GM19455 (cell line): Measurements from ENCODE around the gene RALB.
A peak's percentile ranks its signal among the peaks of the same experiment; 100 is the strongest.
"Not testable (repeated sequence)": the region's sequence is repeated elsewhere in the genome, so short reads cannot be mapped to it uniquely, and the experiment has no call there.

Source experiments
- ATAC-seq: cut with Tn5 transposase; IDR thresholded peaks from one replicate; pipeline ENCODE4 v1.9.1; 2021; ENCODE audit not compliant: unreplicated experiment

RALB gene

GRCh38 chr2:120241684-120242083 is 11.0 kb upstream of the RALB start:
- no peak for ATAC-seq

- ATAC-seq: no peak
Measured at GRCh38 chr2:120243211-120243610, 9.4 kb upstream of the RALB start.

- no peak for ATAC-seq
Measured at GRCh38 chr2:120243875-120244553, 8.6 kb upstream of the RALB start.

- no peak for ATAC-seq
Measured at GRCh38 chr2:120244656-120245519, 7.8 kb upstream of the RALB start.

GRCh38 chr2:120245520-120246332 is 6.9 kb upstream of the RALB start:
- ATAC-seq: no peak

- no peak for ATAC-seq
Measured at GRCh38 chr2:120246546-120247300, 5.9 kb upstream of the RALB start.

- no peak for ATAC-seq
Measured at GRCh38 chr2:120247851-120248250, 4.8 kb upstream of the RALB start.

GRCh38 chr2:120250640-120251039 is 2.0 kb upstream of the RALB start:
- no peak for ATAC-seq

GRCh38 chr2:120251078-120251477 is 1.6 kb upstream of the RALB start:
- no peak for ATAC-seq

- ATAC-seq: no peak
Measured at GRCh38 chr2:120251880-120252224, 800 bp upstream of the RALB start.

- peak; percentile 38 for ATAC-seq
Measured at GRCh38 chr2:120253021-120253882, 600 bp downstream of the RALB start.

GRCh38 chr2:120254178-120254577 is 1.5 kb downstream of the RALB start:
- ATAC-seq: no peak

GRCh38 chr2:120255071-120255470 is 2.4 kb downstream of the RALB start:
- ATAC-seq: no peak

- no peak for ATAC-seq
Measured at GRCh38 chr2:120255986-120256650, 3.5 kb downstream of the RALB start.

- ATAC-seq: no peak
Measured at GRCh38 chr2:120256651-120257000, 4.0 kb downstream of the RALB start.

- ATAC-seq: no peak
Measured at GRCh38 chr2:120257522-120257921, 4.9 kb downstream of the RALB start.

GRCh38 chr2:120258196-120258595 is 5.5 kb downstream of the RALB start:
- ATAC-seq: no peak

- ATAC-seq: not testable (repeated sequence)
Measured at GRCh38 chr2:120259939-120260338, 7.3 kb downstream of the RALB start.

- ATAC-seq: no peak
Measured at GRCh38 chr2:120260736-120261135, 8.1 kb downstream of the RALB start.
